ENCODE results near the gene SCML1. TPM values are rescaled to one million over a fixed set of nuclear protein-coding genes. Genes with fewer than 3 reads are reported as not detected.

The SCML1 gene
- total and polyA plus RNA-seq, 2 of the 4 experiments (the other 2 are of a cell fraction), result 4.1 to 12.2 TPM

DNA sequence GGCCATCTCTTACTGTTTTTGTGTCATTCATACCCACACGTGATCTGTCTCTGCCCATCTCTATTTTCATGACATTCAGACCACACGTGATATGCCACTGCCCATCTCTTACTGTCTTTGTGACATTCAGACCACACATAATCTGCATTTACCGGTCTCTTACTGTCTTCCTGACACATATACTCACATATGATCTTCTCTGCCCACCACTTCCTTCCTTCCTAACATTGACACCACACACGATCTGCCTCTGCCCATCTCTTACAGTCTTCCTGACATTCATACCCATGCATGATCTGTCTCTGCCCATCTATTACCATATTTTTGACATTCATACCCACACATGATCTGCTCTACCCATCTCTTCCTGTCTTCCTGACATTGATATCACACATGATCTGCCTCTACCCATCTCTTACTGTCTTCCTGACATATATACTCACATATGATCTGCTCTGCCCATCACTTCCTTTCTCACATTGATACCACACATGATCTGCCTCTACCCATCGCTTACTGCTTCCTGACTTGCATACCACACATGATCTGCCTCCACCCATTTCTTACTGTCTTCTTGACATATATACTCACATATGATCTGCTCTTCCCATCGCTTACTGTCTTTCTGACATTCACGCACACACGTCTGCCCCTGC is 36.1 kb downstream of the SCML1 start:
- TF ChIP-seq USF2 (IDR thresholded peaks at IDR 0.05; ENCODE audit: low read depth, low read length), result no peak
- TF ChIP-seq, protein P1, sequence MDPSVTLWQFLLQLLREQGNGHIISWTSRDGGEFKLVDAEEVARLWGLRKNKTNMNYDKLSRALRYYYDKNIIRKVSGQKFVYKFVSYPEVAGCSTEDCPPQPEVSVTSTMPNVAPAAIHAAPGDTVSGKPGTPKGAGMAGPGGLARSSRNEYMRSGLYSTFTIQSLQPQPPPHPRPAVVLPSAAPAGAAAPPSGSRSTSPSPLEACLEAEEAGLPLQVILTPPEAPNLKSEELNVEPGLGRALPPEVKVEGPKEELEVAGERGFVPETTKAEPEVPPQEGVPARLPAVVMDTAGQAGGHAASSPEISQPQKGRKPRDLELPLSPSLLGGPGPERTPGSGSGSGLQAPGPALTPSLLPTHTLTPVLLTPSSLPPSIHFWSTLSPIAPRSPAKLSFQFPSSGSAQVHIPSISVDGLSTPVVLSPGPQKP (IDR thresholded peaks at IDR 0.05; ENCODE audit: borderline replicate concordance, low read depth, low read length), result no peak
- no peak for TF ChIP-seq CEBPB (IDR thresholded peaks at IDR 0.05; ENCODE audit: low read depth, low read length)
- TF ChIP-seq RCOR1 (IDR thresholded peaks at IDR 0.05; ENCODE audit: insufficient replicate concordance, low read length), result no peak
- H3K56ac ChIP-seq (ENCODE audit: extremely low read depth, insufficient read depth, low read length), result no peak overlapping the region
- no peak overlapping the region for H3K4me2 ChIP-seq (ENCODE audit: low read depth, low read length)
- H4K8ac ChIP-seq (ENCODE audit: low read depth in 2 of 2, low read length in 2 of 2), result no peak overlapping the region
- no peak overlapping the region for H2BK120ac ChIP-seq (ENCODE audit: low read depth, low read length)
- no peak for ATAC-seq (ENCODE audit: low read depth)
- POLR2A ChIA-PET (ENCODE audit: unreplicated experiment), result no interaction called here
- 70% methylated on average over 8 of the region's 8 CpGs; no CpG with 5 or more reads in 1 of the 2 experiments for WGBS, 2 experiments (ENCODE audit: extremely low coverage in 2 of 2, insufficient read length in 1 of 2)
- H3K4me1 ChIP-seq (ENCODE audit: control insufficient read depth, insufficient read depth, low read length), result no peaks in the 10 kb centered on the region
- H2AFZ ChIP-seq (replicated peaks; ENCODE audit: low read length, poor library complexity), result no peak overlapping the region
- no peak overlapping the region for H3K14ac ChIP-seq (replicated peaks; ENCODE audit: low read depth, low read length)
- in situ Hi-C loops (cut with MboI; ENCODE audit: low sequenced_read_pairs) (loop anchor here (25.0 kb wide), 1 partner anchor 589 kb away; the partner anchor contains the start of gene SCML2), intact Hi-C loops (cut with micrococcal nuclease) (no loop called here), dilution Hi-C loops (cut with HindIII; ENCODE audit: low sequenced_read_pairs, unreplicated experiment) (no loop called here)
- no peak overlapping the region for H2BK5ac ChIP-seq (ENCODE audit: low read depth, low read length, poor library complexity, severe bottlenecking)
- BruUV-seq (replicated peaks), result no TSS peak
- H2BK15ac ChIP-seq (ENCODE audit: low read depth, low read length), result no peak overlapping the region
- H4K20me1 ChIP-seq (ENCODE audit: insufficient read depth, low read length), result no peaks in the 10 kb centered on the region
- H3K79me1 ChIP-seq (ENCODE audit: low read depth in 1 of 2, low read length in 2 of 2), result no peaks in the 10 kb centered on the region
- CTCF ChIA-PET, result no interaction called here
- no peak overlapping the region for H3K18ac ChIP-seq (ENCODE audit: low read depth, low read length)
- H3K4me3 ChIP-seq (ENCODE audit: insufficient read depth, low read depth, low read length), result no peak overlapping the region
- H2BK20ac ChIP-seq (ENCODE audit: low read depth, low read length), result no peak overlapping the region
- H4K5ac ChIP-seq (ENCODE audit: low read depth, low read length), result no peak overlapping the region
- H3K27ac ChIP-seq (ENCODE audit: insufficient read depth, low read length), result no peak overlapping the region
- H2AK5ac ChIP-seq (ENCODE audit: low read depth, low read length), result no peak overlapping the region
- no peak overlapping the region for H4K91ac ChIP-seq (ENCODE audit: insufficient read depth, low read depth, low read length)
- no peak overlapping the region for H3K9ac ChIP-seq (ENCODE audit: low read depth, low read length)
- H3K9me1 ChIP-seq (ENCODE audit: insufficient read depth, low read length), result no peaks in the 10 kb centered on the region
- H3K27me3 ChIP-seq (ENCODE audit: control insufficient read depth, insufficient read depth, low read length), result peaks cover 6% of the 10 kb centered on the region
- no peak overlapping the region for H2AK9ac ChIP-seq (replicated peaks; ENCODE audit: low read depth, low read length, poor library complexity)
- no peak for DNase-seq
- H3K23ac ChIP-seq (ENCODE audit: low read depth, low read length), result no peak overlapping the region
- H3K4ac ChIP-seq (ENCODE audit: low read depth, low read length), result no peak overlapping the region
- no peaks in the 10 kb centered on the region for H3K36me3 ChIP-seq (ENCODE audit: control insufficient read depth, insufficient read depth, low read length)
- no peaks in the 10 kb centered on the region for H3K9me3 ChIP-seq (ENCODE audit: control insufficient read depth, insufficient read depth, low read length)

Measured in IMR-90 (cell line).